ENCODE results near the gene CLMN. TPM values are rescaled to one million over a fixed set of nuclear protein-coding genes. Genes with fewer than 3 reads are reported as not detected.

CLMN gene
- total and polyA plus RNA-seq, 2 of the 4 experiments (the other 2 are of a cell fraction): 0.10 to 0.18 TPM

GRCh38 chr14:95355422-95355821 is 35.7 kb upstream of the CLMN start:
- H4K91ac ChIP-seq (ENCODE audit: insufficient read depth, low read depth, low read length): no peak overlapping the region
- TF ChIP-seq CHD1 (IDR thresholded peaks at IDR 0.05; ENCODE audit: low read depth, low read length): no peak
- no peak for TF ChIP-seq USF2 (IDR thresholded peaks at IDR 0.05; ENCODE audit: low read depth, low read length)
- TF ChIP-seq ELK1 (IDR thresholded peaks at IDR 0.05; ENCODE audit: borderline replicate concordance, low read depth, low read length): no peak
- no peak for TF ChIP-seq RAD21 (IDR thresholded peaks at IDR 0.05; ENCODE audit: low read length)
- TF ChIP-seq MXI1 (IDR thresholded peaks at IDR 0.05; ENCODE audit: borderline replicate concordance, low read depth, low read length): no peak
- TF ChIP-seq NFE2L2 (IDR thresholded peaks at IDR 0.05; ENCODE audit: low read depth, low read length): no peak
- dilution Hi-C loops (cut with HindIII; ENCODE audit: low sequenced_read_pairs, unreplicated experiment) (no loop called here), in situ Hi-C loops (cut with MboI; ENCODE audit: low sequenced_read_pairs) (no loop called here), intact Hi-C loops (cut with micrococcal nuclease) (no loop called here)
- H3K4me2 ChIP-seq (ENCODE audit: low read depth, low read length): no peak overlapping the region
- no peak overlapping the region for H4K8ac ChIP-seq (ENCODE audit: low read depth in 2 of 2, low read length in 2 of 2)
- H3K56ac ChIP-seq (ENCODE audit: extremely low read depth, insufficient read depth, low read length): no peak overlapping the region
- no peak for ATAC-seq (ENCODE audit: low read depth)
- H3K36me3 ChIP-seq (ENCODE audit: control insufficient read depth, insufficient read depth, low read length): no peaks in the 10 kb centered on the region
- no peak overlapping the region for H3K4ac ChIP-seq (ENCODE audit: low read depth, low read length)
- H2AFZ ChIP-seq (replicated peaks; ENCODE audit: low read length, poor library complexity): no peak overlapping the region
- no peak overlapping the region for H2AK5ac ChIP-seq (ENCODE audit: low read depth, low read length)
- H3K9me1 ChIP-seq (ENCODE audit: insufficient read depth, low read length): no peaks in the 10 kb centered on the region
- H3K9me3 ChIP-seq (ENCODE audit: control insufficient read depth, insufficient read depth, low read length): no peaks in the 10 kb centered on the region
- no peak overlapping the region for H3K18ac ChIP-seq (ENCODE audit: low read depth, low read length)
- H3K4me1 ChIP-seq (ENCODE audit: control insufficient read depth, insufficient read depth, low read length): no peaks in the 10 kb centered on the region
- ChIA-PET CTCF (no interaction called here), POLR2A (ENCODE audit: unreplicated experiment) (no interaction called here)
- H3K14ac ChIP-seq (replicated peaks; ENCODE audit: low read depth, low read length): no peak overlapping the region
- H3K27ac ChIP-seq (ENCODE audit: insufficient read depth, low read length): no peak overlapping the region
- H3K4me3 ChIP-seq (ENCODE audit: insufficient read depth, low read depth, low read length): no peak overlapping the region
- no CpG with 5 or more reads among the region's 3 CpGs for WGBS, 2 experiments (ENCODE audit: extremely low coverage in 2 of 2, insufficient read length in 1 of 2)
- H4K5ac ChIP-seq (ENCODE audit: low read depth, low read length): no peak overlapping the region
- no peak overlapping the region for H2BK120ac ChIP-seq (ENCODE audit: low read depth, low read length)
- no peak overlapping the region for H2BK15ac ChIP-seq (ENCODE audit: low read depth, low read length)
- H3K23ac ChIP-seq (ENCODE audit: low read depth, low read length): no peak overlapping the region
- H2BK20ac ChIP-seq (ENCODE audit: low read depth, low read length): no peak overlapping the region
- no peaks in the 10 kb centered on the region; the same call in 1 of the 2 replicates for H3K27me3 ChIP-seq (ENCODE audit: control insufficient read depth, insufficient read depth, low read length)
- no TSS peak for BruUV-seq (replicated peaks)
- H3K79me1 ChIP-seq (ENCODE audit: low read depth in 1 of 2, low read length in 2 of 2): no peaks in the 10 kb centered on the region
- H3K9ac ChIP-seq (ENCODE audit: low read depth, low read length): no peak overlapping the region
- no peaks in the 10 kb centered on the region for H4K20me1 ChIP-seq (ENCODE audit: insufficient read depth, low read length)
- no peak overlapping the region for H2BK5ac ChIP-seq (ENCODE audit: low read depth, low read length, poor library complexity, severe bottlenecking)
- DNase-seq: no peak
- no peak overlapping the region for H2AK9ac ChIP-seq (replicated peaks; ENCODE audit: low read depth, low read length, poor library complexity)

Data from IMR-90 (cell line).